Stimulated activated CD8-positive, alpha-beta memory T cell treated with anti-CD3 and anti-CD28 coated beads, Interleukin-15, amount 100 ng/mL, for 24 hours (primary cell): Measurements from ENCODE around the gene ARL8A.
"Not testable (repeated sequence)": the region's sequence is repeated elsewhere in the genome, so short reads cannot be mapped to it uniquely, and the experiment has no call there.

Source experiments
- DNase-seq: peaks from one replicate; pipeline ENCODE4 v3.0.0-alpha.2; 2020; ENCODE audit warnings: low read depth

The ARL8A gene

DNA sequence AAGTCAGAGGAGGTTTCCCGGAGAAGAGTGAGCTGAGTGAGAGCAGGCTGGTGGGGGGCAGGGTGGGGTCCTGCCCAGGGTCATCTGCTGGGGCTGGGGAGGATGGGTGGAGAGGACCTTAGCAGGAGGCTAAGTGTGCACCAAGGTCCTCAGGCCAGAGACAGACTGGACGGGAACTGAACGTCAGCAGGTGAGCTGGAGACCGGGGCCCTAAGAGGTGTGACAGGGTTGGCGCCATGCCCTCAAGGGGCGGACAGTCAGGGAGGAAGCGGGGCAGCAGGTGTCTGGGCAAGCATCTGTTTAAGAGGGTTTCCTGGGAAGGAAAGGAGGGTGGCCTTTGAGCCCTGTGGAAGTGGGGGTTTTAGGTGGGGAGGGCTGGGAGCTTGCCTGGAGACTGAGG lies 29.5 kb upstream of the ARL8A start:
- no peak for DNase-seq

DNA sequence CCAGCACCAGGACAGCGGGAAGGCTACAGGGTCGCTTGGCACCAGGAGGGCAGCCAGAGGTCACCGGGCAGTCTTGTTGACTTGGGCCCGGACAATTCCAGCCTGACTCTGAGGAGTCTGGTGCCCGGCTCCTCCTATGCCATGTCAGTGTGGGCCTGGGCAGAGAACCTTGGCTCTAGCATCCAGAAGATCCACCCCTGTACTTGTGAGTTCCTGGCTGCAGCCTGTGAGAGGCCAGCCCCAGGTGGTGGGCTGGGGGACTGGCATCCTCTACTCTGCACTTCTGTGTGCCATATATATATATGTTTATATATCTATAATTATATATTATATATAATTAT lies 27.4 kb upstream of the ARL8A start:
- DNase-seq, result no peak

DNA sequence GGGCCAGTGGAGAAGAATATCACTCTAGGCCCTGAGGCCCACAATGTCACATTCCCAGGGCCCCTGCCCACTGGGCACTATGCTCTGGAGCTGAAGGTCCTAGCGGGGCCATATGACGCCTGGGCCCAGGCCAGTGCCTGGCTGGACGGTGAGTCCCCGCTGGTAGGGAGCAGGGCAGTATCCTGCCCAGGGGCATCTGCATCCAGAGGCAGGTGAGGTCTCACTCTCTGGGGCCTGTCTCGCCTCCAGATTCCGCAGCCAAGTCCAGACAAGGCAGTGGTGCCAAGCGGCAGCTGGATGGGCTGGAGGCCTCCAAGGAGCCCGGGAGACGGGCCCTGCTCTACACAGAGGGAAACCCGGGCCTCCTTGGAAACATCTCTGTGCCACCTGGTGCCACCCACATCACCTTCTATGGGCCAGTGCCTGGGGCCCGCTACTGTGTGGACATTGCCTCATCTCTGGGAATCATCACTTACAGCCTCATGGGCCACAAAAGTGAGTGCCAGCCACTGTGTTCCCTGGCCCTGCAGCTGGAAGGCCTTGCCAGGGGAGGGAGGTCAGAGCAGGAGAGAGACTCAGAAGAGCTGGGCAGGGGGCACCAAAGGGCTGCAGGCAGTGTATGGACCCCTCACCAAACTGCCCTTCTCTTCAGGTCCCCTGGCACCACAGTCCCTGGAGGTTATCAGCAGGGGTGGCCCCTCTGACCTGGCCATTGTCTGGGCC lies 26.9 kb upstream of the ARL8A start:
- no peak for DNase-seq

DNA sequence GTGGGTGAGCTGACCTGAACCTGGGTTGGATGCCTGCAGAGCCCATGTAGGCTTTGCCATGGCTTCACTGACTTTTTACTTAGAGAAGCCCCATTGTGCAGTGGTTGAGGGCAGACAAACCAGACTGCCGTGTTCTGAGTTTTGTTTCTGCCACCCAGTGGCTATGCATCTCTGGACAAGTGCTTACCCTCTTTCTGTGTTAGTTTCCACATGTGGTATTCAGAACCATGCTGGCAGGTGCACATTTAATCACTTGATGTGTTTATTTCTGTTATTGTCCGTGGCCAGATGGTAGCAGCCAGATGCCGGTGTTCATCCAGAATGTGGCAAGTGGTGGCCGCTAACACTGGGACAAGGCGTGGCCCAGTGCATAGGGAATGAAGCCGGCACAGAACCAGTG lies 26.2 kb upstream of the ARL8A start:
- DNase-seq, result no peak

DNA sequence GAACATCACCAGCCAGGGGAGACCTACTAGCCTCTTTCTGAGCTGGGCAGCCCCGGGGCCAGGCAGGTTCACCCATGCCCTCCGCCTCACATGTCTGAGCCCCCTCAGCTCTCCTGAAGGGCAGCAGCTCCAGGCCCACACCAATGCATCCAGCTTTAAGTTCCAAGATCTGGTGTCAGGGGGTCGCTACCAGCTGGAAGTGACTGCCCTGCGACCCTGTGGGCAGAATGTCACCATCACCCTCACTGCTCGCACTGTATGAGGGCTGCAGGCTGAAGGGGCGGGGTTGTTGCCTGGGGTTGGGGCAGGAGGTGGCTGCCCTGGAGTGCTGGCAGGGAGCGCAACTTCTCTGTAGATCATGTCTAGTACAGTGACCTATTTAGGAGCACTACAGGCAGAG lies 24.3 kb upstream of the ARL8A start:
- no peak for DNase-seq

DNA sequence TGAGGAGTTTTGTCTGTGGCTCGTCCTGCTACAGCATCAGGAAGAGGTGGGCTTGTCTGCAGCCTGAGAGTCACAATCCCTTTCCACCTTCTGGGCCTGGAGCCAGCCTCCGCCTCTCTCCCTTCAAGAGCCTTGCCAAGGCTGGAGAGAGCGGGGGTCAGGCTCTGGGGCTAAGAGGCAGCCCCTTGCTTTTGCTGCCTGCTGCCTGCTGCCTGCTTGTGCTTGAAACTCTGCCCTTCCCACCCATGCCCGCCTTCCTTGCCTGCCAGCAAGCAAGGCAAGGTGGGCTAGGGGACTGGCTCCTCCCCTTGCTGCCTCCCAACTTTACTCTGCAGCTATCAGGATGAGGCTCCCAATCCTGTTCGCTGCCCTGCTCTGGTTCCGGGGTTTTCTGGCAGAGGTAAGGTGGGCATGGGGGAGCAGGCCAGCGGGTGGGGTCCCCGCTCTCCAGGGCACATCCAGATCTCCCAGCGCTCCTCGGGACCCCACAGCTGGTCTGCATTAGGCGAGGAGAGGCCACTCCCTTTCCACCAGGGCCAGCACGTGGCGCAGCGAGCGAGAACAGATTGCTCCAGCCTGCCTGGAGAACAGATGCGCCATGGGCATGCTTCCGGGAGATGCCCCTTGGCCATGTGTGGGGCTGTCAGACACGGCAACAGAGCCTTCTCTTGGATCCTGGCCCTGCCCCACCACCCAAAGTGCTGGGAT lies 23.3 kb upstream of the ARL8A start:
- DNase-seq, result no peak

DNA sequence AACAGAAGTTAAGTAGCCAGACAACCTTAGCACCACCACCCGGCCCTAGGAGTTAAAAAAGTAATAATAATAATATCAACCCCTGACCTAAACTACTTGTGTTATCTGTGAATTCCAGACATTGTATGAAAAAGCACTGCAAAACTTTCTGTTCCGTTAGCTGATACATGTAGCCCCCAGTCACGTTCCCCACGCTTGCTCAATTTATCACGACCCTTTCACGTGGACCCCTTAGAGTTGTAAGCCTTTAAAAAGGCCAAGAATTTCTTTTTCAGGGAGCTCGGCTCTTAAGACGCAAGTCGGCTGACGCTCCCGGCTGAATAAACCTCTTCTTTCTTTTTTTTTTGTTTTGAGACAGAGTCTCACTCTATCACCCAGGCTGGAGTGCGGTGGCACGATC lies 22.5 kb upstream of the ARL8A start:
- DNase-seq, result not testable (repeated sequence)

DNA sequence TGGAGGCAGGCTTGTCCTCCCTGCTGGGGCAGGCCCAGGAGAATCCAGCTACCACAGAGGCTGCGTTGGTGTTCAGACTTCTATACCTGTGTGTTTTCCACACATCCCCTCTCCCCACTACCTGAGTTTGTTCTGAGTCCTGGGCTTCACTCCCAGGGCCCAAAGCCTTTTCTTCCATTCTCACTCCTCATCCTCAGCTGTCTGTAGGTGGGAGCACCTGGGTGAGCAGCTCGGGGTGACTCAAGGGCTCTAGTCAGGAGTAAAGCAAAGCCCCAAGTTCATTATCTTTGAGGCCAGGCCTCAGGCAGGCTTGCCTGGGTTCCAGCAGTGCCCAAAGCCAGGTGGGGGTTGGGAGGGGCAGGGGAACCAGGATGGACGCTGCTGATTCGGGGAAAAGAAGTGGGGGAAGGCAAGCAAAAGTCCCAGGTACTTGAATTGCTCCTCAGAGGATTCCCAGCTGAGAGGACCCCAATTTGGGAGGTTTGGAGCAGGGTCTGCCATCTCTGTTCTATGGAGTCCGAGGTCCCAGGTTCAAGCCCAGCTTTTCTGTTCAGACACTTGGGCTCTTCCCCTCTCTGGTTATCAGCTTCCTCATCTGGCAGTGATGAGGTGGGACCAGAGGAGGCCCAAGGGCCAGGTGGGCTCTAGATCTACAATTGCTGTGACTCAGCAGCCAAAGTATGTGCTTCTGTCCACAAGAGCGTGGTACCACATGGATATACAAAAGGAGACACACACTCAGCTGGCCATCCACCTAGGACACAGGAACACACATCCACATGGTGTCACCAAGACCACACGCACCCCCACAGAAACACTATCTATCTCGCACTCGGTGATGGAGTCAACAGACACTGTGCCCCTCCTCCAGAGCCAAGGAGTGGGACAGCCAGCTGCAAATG lies 21.7 kb upstream of the ARL8A start:
- no peak for DNase-seq

DNA sequence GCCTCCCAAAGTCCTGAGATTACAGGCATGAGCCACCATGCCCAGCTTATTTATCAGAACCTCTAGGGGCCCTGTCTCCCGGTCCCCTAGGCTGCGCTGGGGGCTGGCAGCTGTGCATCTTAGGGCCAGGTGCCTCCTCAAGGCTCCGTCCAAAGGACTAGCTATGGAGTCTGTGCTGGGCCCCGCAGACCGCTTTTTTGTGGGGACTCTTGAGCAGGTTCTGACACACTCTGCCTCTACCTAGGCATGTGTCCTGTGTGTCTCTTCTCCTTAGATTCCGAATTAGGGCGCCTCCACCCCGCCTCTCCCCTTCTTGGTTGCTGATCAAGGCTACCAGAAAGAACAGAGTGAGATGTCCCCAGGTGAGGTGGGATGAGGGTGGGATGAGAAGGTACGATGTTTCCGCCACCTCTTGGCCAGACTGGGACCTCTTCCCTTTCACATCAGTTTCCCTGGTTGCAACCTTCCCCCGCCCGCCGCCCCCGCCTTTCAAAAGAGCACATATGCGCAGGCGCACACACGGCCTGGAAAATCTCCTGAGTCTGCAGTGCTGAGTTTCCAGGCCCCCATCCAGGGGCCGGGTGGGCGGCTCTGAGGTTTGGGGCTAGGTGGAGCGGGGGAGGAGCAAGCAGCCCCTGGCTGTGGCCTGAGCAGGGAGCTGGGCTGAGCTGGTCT lies 20.9 kb upstream of the ARL8A start:
- no peak for DNase-seq

DNA sequence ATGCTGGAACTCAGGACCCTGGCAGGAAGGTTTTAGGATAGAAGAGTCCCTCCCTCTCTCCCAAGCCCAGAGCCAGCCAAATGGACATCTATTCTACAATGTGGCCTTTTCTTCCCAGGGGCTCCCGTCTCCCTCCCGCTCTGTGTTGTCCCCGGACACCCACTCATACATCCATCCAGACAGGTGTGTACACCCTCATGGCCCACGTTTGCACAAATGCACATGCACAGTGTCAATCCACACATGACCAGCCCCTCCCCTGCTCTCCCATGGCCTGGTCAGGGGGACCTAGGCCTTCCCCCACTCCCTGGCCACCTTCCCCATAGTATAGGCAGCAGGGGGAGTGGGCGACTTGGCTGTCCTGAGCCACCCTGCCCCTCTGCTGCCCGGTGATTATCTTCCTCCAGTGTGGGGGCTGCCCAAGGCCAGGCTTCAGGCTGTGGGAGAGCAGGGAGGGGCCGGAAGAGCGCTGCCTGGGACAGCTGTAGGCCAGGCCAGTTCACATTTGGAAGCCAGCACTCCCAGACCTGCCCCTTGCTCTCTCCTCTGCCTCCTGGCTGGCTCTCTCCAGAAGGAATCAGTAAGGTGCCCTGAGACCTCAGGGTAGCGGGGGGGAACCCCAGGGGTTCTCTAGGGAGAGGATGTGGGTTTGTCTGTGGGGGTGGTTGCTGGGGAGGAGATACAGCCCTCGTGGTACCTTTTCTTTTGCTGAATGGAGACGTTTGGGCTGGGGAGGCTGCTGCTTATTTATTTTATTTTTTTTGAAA lies 19.9 kb upstream of the ARL8A start:
- no peak for DNase-seq

DNA sequence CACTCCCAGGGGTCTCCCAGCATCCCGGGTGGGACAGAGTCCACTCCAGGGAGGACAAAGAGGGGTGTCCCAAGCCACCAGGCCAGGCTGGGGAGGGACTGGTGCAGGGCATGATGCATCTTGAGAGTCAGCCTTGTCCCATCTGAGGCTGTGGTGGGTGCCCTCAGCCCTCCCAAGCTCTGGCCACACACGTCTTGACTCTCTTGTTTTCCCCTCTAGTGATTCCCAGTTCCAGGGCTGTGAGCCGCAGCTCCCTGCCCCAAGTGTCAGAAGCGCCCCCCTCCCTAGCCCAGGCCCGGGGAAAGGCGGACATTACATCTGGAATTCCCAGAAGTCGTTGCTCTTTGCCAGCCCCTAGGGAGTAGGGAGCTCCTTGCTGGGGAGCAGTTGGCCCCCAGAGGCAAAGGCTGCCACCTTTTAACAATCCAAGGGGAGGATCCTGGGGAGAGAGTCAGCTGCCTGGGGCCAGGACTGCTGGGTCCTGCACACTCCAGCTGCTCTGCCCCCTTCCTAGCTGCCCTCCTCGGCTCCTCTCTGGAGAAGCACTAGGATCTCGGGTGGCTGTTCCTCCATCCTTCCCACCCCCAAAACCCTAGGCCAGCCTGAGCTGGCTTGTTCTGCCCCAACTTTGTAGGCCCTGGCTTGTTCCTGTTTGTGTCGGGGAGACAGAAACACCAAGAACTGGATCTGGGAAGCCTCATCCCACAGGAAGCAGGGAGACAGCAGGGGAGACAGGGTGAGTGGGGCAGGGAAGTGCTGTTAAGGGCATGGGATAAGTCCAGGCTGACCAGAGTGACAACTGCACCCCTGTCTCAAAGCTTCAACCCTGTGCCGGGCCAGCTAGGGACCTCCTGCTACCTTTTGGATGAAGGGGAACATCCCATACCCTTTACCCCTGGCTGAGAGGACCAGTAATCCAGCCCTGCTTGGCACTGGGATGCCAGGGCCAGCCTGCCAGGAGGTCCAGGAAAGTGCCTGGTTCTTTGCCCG lies 19.0 kb upstream of the ARL8A start:
- no peak for DNase-seq

DNA sequence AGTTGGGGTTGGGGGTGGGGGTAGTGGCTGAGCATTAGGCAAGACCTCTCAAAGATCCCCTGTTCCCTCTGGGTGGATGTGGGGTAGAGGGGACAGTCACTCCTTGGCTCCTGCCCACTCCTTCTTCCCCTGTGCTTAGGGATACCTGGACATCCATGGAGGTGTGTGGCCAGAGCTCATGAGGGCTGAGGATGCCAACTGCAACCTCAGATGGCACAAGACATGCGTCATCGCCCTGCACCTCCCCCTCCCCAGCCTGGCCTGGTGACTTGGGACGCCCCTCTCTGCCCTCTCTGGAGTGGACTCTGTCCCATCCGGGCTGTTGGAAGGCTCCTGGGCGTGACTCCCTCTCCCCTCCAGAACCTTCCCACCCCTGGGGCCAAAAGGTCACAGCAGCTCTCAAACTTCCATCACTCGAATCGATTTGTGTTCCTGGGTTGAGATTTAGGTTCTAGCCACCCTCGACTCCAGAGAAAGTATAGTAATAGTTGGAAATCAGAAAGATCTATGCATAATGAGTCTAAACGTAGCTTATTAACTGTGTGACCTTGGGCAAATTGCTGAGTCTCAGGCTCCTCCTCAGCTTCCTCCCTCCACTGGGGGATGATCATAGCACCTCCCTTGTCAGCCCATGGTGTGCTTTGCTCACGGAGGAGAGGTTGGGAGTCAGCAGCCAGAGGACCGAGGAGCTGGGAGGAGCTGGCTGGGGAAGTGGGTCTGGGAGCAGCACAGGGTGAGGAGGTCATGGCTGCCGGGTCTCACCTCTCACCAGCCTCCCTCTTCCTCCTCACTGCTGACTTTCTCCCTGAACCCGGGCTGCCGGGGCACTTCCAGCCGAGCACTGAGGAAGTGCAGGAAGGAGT lies 18.1 kb upstream of the ARL8A start:
- no peak for DNase-seq

DNA sequence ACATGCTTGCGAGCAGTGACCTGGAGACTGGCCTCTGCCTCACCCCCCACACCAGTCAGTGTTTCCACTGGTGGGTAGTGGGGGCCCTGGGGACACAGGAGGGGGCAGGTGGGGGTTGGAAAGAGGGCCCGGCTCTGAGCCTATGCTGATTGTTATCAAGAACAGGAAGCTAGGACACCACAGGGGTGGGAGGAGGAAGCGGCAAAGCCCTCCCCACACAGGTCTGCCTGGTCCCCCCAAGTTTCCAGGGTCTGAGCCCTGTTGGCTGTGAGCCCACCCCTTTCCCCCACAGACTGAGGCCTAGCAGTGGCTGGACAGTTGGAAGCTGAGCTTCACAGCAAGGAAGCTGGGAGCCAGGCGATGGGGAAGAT lies 17.5 kb upstream of the ARL8A start:
- no peak for DNase-seq

DNA sequence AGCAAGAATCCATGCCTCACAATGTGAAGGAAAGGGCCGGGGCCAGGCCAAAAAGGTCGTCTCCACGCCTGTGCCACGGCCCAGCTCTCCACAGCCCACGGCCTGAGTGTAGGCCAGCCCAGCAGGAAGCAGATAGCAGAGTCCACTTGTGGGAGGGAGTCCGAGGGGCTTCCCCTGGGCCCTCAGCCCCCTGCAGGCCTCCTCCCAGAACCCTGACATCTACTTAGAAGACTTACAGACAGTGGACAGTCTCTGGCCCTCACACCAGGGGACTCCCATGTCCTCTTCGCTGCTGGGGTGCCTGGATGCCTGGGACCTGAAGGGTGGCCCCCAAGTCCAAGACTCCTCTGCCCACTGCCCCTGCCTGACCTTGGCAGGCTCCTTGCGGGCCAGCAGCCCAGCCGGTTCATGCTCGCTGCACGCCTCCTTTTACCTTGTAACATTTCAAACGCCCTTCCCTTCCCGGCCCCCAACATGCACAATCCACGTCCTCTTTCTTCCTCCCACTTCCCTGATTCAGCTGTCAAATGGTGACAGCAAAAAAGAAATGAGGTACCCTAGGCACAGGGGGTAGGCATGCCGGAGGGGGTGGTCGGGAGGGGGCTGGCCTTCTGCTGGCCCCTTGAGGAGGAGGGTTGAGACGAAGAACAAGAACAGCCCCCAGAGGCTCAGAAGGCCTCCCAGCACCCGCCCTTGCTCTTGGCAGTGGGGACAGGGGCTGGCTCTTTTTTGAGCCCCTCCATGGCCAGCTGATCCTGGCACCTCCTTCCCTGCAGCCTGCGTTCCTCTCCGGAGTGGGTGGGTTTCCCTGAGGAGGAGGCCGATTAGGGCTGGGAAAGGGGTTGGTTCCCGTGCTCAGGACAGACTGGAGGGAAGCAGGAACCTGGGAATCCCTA lies 16.9 kb upstream of the ARL8A start:
- DNase-seq, result no peak

DNA sequence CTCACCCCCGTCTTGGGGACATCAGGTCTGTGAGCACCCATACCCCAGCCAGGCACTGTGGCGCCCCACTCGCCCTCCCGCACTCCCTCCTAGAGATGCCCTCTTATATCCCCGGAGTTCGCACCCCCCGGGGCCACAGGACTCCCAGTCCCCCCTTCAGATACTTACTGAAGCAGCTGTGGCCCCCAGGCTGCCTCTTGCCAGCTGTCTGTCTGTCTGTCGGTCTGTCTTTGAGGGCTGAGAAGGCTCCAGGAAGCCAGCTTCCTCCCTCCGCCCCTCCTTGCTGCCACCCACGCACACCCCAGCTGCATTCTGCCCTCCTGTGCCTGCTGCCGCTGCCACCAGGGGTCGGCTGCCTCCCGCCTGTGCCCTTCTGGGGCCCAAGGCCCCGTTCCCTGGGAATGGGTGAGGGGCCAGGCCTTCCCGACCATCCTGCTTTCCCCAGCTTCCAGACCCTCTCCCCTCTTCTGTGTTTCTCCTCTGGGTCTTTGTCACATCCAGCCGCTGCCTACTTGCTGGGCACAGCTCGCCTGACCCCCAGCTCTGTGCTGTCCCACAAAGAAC lies 15.9 kb upstream of the ARL8A start, which contains the start of gene PTPN7:
Gene PTPN7 (minus strand): TSS at position 226 of the 564 bp plus-strand sequence. CDS start 1,200 bp downstream, outside the sequence.
- peak; percentile 72 for DNase-seq

DNA sequence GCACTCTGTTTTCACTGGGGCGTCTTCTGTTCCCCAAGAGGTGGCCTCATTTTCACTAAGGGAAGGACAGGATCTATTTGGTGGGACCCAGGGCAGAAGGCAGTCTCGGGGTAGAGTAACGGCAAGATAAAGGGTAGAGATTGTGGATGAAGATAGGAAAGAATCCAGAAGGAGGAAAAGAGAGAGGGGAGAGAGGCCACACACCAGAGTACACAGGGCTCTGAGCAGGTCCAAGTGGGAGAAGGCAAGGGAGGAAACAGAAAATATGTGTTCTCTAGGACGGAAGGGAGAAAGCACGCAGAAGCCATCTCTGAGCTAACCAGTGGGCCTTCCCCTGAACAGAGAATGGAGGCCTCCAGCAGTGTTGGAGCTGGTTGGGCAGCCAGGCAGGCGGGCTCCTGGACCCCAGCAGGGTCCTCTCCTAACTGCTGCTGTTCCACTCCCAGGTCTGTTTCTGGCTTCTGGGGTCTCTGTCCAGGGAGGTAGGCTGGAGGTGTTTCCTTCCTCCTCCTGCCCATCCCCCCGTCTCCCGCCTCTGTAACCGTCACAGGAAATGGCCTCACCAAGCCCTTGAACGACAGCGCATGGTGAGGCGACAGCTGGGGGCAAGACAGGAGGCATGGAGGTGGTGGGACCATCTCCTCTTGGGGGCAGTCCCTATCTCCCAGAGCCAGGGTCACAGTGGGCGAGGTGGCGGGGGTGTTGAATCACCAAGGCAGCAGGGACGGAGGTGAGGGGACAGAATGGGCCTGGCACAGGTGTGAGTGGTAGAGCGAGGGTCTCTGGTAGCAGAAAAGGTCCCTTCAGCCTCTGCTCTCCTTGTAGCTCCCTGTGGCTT lies 15.2 kb upstream of the ARL8A start:
- no peak for DNase-seq
